ENCODE measurements around the gene ZNF586.

DNA sequence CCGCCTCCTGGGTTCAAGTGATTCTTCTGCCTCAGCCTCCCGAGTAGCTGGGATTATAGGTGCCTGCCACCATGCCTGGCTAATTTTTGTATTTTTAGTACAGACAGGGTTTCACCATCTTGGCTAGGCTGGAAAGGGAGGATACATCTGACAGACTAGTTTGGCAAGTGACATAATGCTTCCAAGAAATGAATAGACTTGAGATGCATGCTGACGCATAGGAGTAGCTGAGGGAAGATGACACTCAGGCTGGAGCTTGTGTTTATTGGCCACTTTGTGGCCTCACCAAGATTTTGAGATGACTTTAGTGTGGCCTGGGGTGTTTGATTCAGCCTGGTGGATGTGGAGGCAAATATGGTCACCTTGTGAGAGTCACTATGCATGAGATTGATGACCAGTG is 4.0 kb downstream of the ZNF586 start:
- TF ChIP-seq, protein P1, sequence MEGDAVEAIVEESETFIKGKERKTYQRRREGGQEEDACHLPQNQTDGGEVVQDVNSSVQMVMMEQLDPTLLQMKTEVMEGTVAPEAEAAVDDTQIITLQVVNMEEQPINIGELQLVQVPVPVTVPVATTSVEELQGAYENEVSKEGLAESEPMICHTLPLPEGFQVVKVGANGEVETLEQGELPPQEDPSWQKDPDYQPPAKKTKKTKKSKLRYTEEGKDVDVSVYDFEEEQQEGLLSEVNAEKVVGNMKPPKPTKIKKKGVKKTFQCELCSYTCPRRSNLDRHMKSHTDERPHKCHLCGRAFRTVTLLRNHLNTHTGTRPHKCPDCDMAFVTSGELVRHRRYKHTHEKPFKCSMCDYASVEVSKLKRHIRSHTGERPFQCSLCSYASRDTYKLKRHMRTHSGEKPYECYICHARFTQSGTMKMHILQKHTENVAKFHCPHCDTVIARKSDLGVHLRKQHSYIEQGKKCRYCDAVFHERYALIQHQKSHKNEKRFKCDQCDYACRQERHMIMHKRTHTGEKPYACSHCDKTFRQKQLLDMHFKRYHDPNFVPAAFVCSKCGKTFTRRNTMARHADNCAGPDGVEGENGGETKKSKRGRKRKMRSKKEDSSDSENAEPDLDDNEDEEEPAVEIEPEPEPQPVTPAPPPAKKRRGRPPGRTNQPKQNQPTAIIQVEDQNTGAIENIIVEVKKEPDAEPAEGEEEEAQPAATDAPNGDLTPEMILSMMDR (IDR thresholded peaks at IDR 0.05 in 2 of 3, conservative IDR thresholded peaks at IDR 0.05 in 1 of 3; ENCODE audit: control insufficient read depth in 2 of 3, extremely low read depth in 1 of 3, insufficient read depth in 1 of 3, low read depth in 3 of 3, low read length in 3 of 3): no peak
- no peak for TF ChIP-seq CBX3 (IDR thresholded peaks at IDR 0.05; ENCODE audit: borderline replicate concordance, low read depth)
- TF ChIP-seq, protein P2, sequence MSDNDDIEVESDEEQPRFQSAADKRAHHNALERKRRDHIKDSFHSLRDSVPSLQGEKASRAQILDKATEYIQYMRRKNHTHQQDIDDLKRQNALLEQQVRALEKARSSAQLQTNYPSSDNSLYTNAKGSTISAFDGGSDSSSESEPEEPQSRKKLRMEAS (IDR thresholded peaks at IDR 0.05; ENCODE audit: low read depth, low read length): no peak
- TF ChIP-seq POLR2A (IDR thresholded peaks at IDR 0.05; ENCODE audit: low read depth, low read length): no peak
- no peak for TF ChIP-seq ZNF207 (IDR thresholded peaks at IDR 0.05; ENCODE audit: borderline replicate concordance)
- TF ChIP-seq MTA3 (IDR thresholded peaks at IDR 0.05; ENCODE audit: borderline replicate concordance, low read length): no peak
- TF ChIP-seq SPI1 (IDR thresholded peaks at IDR 0.05; ENCODE audit: borderline replicate concordance, insufficient read depth, low read depth, low read length): no peak
- no peak for TF ChIP-seq GATAD2B (conservative IDR thresholded peaks at IDR 0.05; ENCODE audit: low read depth)
- TF ChIP-seq CEBPB (IDR thresholded peaks at IDR 0.05; ENCODE audit: borderline replicate concordance in 1 of 2, low read depth in 2 of 2, low read length in 2 of 2): no peak
- TF ChIP-seq SMARCA5 (IDR thresholded peaks at IDR 0.05): no peak
